ENCODE measurements around the gene ZER1.

The ZER1 gene

DNA sequence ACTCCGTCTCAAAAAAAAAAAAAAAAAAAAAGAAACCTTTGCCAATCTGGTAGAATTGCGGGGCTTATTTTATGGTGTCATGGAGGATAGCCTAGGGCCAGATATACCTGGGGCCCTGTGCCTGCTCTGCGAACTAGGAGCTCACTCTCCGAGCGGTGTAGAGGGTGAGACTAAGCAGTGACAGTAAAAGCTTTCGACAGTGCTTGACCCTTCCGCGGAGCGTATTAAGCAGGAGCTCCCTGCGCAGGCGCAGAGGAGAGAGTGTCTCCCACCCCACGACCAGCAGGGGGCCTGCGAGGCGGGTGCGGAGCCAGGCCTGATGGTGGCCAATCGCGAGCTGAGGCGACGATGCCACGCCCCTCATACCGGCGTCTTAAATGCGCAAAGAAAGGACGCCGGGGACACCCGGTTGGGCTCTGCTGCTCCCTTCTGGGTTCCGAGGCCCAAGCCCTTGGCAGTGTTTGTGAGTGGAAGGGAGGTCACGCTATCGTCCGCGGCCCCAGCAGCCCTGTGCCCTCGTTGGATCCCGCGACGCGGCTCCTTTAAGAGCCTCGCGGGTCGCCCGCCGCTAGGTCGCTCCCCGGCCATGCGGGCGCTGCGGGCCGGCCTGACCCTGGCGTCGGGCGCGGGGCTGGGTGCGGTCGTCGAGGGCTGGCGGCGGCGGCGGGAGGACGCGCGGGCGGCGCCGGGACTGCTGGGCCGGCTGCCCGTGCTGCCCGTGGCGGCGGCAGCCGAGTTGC lies 46.5 kb upstream of the ZER1 start, which contains the start of gene ENDOG:
ENDOG (plus strand) TSS at position 402 of the 740 bp plus-strand sequence; CDS start at position 587, 185 bp downstream.
- TF ChIP-seq, protein P1, sequence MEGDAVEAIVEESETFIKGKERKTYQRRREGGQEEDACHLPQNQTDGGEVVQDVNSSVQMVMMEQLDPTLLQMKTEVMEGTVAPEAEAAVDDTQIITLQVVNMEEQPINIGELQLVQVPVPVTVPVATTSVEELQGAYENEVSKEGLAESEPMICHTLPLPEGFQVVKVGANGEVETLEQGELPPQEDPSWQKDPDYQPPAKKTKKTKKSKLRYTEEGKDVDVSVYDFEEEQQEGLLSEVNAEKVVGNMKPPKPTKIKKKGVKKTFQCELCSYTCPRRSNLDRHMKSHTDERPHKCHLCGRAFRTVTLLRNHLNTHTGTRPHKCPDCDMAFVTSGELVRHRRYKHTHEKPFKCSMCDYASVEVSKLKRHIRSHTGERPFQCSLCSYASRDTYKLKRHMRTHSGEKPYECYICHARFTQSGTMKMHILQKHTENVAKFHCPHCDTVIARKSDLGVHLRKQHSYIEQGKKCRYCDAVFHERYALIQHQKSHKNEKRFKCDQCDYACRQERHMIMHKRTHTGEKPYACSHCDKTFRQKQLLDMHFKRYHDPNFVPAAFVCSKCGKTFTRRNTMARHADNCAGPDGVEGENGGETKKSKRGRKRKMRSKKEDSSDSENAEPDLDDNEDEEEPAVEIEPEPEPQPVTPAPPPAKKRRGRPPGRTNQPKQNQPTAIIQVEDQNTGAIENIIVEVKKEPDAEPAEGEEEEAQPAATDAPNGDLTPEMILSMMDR (IDR thresholded peaks at IDR 0.05; ENCODE audit: insufficient read depth, low read length, poor library complexity, severe bottlenecking), result peak; percentile 99
- Histone ChIP-seq H3K27me3 (replicated peaks; ENCODE audit: control insufficient read depth, insufficient read depth, low read length) (no peaks in the 10 kb centered on the region), H3K36me3 (ENCODE audit: control insufficient read depth, insufficient read depth, low read length) (peaks cover 13% of the 10 kb centered on the region), H3K4me3 (replicated peaks; ENCODE audit: low read depth, low read length) (peak within 1 kb of the TSS; percentile 75)
- peak; percentile 99 for DNase-seq (ENCODE audit: extremely low read depth, insufficient read length)

DNA sequence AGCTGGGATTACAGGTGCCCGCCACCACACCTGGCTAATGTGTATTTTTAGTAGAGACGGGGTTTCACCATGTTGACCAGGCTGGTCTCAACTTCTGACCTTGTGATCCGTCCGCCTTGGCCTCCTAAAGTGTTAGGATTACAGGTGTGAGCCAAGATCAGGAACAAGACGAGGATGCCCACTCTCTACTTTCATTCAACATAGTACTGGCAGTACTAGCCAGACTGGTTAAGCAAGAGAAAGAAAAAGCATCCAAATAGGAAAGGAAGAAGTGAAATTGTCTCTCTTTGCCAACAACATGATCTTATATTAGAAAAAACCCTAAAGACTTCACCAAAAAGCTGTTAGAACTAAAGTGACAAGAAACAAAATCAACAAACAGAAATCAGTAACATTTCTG lies 39.1 kb upstream of the ZER1 start:
- DNase-seq (ENCODE audit: extremely low read depth, insufficient read length), result no peak
- no peak overlapping the region for H3K4me3 ChIP-seq (replicated peaks; ENCODE audit: low read depth, low read length)
- TF ChIP-seq, protein P1 (IDR thresholded peaks at IDR 0.05; ENCODE audit: insufficient read depth, low read length, poor library complexity, severe bottlenecking), result no peak

DNA sequence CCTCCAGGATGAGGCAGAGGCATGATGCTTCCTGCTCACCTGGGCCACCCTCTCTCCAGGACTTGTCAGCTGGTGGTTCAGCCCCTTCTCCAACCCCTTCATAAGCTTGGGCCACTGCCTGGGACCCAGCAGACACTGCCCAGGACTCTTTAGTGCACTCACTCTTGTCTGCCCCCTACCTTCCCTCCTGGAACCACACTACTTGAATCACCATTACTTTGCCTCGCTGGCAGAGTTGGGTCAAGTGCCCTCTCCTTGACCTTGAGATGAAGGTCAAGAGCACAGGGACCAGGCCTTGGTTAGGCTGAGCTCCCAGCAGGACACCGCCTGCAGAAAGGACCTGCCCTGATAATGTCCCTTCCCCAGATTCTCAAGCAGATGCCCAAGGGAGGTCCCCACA lies 38.1 kb upstream of the ZER1 start:
- Histone ChIP-seq H3K36me3 (ENCODE audit: control insufficient read depth, insufficient read depth, low read length) (peaks cover 21% of the 10 kb centered on the region), H3K27me3 (replicated peaks; ENCODE audit: control insufficient read depth, insufficient read depth, low read length) (no peaks in the 10 kb centered on the region), H3K4me3 (replicated peaks; ENCODE audit: low read depth, low read length) (no peak overlapping the region)
- DNase-seq (ENCODE audit: extremely low read depth, insufficient read length), result no peak
- TF ChIP-seq, protein P1 (IDR thresholded peaks at IDR 0.05; ENCODE audit: insufficient read depth, low read length, poor library complexity, severe bottlenecking), result no peak

More for the DNA sequence above, 39.1 kb upstream of the ZER1 start:
- Histone ChIP-seq H3K36me3 (ENCODE audit: control insufficient read depth, insufficient read depth, low read length) (peaks cover 18% of the 10 kb centered on the region), H3K27me3 (replicated peaks; ENCODE audit: control insufficient read depth, insufficient read depth, low read length) (no peaks in the 10 kb centered on the region)

DNA sequence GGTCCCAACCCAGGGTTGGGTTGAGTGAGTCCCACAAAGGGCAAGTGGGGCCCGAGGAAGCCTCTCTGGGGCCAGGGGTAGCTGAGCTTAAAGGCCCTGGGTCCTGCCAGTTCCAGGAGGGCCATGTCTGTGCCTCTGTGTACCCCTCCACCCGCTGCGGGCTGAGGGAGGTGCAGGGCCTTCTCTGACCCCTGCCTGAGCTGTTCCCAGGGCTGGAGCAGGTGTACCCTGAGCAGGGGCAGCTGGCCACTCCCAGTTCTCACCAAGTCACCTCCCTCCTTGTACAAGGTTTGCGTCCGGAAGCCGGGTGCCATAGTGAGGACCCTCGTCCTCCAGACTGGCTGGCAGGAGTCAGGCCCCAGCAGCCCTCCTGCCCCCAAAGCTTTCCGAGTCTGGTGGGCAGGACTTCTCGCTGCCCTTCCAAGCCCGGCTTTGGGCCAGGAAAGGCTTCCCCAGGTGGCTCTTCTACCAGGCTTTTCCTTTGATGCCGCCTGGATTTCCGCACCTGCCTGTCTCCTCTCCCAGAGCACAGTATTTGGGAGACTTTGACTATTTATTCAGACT lies 37.4 kb upstream of the ZER1 start:
- DNase-seq (ENCODE audit: extremely low read depth, insufficient read length), result no peak
- H3K4me3 ChIP-seq (replicated peaks; ENCODE audit: low read depth, low read length), result no peak overlapping the region
- no peaks in the 10 kb centered on the region for H3K27me3 ChIP-seq (replicated peaks; ENCODE audit: control insufficient read depth, insufficient read depth, low read length)
- peaks cover 21% of the 10 kb centered on the region for H3K36me3 ChIP-seq (ENCODE audit: control insufficient read depth, insufficient read depth, low read length)
- TF ChIP-seq, protein P1 (IDR thresholded peaks at IDR 0.05; ENCODE audit: insufficient read depth, low read length, poor library complexity, severe bottlenecking), result no peak

DNA sequence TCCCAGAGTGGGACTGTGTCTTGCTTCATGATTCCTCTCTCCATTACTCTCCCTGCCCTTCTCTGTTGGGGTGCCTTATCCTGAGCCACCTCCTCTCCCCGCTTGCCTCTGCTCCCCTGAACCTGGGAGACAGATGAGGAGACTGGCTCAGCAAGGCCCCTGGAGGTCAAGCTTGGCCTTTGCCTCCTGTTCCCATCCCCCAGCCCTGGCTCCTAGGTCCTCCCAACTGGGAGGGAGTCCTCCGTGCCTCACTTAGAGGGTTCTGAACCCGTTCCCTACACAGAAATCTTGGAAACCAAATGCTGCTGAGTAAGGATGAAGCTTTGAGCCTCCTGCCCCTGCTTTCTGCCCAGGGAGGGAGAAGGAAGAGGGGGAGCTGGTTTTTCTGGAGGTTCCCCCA lies 36.8 kb upstream of the ZER1 start:
- Histone ChIP-seq H3K4me3 (replicated peaks; ENCODE audit: low read depth, low read length) (no peak overlapping the region), H3K27me3 (replicated peaks; ENCODE audit: control insufficient read depth, insufficient read depth, low read length) (no peaks in the 10 kb centered on the region), H3K36me3 (ENCODE audit: control insufficient read depth, insufficient read depth, low read length) (peaks cover 24% of the 10 kb centered on the region)
- DNase-seq (ENCODE audit: extremely low read depth, insufficient read length), result no peak
- TF ChIP-seq, protein P1 (IDR thresholded peaks at IDR 0.05; ENCODE audit: insufficient read depth, low read length, poor library complexity, severe bottlenecking), result no peak
